HUES6 (cell line): Measurements from ENCODE around the gene DUSP2.

Experiments
- H3K27ac ChIP-seq: 2 replicates; pipeline ENCODE4 v1.7.0; 2013; ENCODE audit warnings: low read depth, mild to moderate bottlenecking, low read length, inconsistent platforms
- H3K27me3 ChIP-seq: 2 replicates; pipeline ENCODE4 v1.6.1; 2013; ENCODE audit warnings: low read length; ENCODE audit not compliant: control insufficient read depth, insufficient read depth
- H3K36me3 ChIP-seq: 2 replicates; pipeline ENCODE4 v1.6.1; 2013; ENCODE audit warnings: low read length; ENCODE audit not compliant: control insufficient read depth, insufficient read depth
- H3K4me1 ChIP-seq: 2 replicates; pipeline ENCODE4 v1.6.1; 2013; ENCODE audit warnings: low read length; ENCODE audit not compliant: control insufficient read depth, insufficient read depth
- H3K4me3 ChIP-seq: 2 replicates; pipeline ENCODE4 v1.5.1; 2013; ENCODE audit warnings: low read depth, low read length
- H3K9ac ChIP-seq: one replicate; pipeline ENCODE4 v1.6.1; 2013; ENCODE audit warnings: mild to moderate bottlenecking, low read length
- H3K9me3 ChIP-seq: 2 replicates; pipeline ENCODE4 v1.6.1; 2013; ENCODE audit warnings: low read depth, low read length; ENCODE audit not compliant: control insufficient read depth, insufficient read depth

Gene DUSP2

DNA sequence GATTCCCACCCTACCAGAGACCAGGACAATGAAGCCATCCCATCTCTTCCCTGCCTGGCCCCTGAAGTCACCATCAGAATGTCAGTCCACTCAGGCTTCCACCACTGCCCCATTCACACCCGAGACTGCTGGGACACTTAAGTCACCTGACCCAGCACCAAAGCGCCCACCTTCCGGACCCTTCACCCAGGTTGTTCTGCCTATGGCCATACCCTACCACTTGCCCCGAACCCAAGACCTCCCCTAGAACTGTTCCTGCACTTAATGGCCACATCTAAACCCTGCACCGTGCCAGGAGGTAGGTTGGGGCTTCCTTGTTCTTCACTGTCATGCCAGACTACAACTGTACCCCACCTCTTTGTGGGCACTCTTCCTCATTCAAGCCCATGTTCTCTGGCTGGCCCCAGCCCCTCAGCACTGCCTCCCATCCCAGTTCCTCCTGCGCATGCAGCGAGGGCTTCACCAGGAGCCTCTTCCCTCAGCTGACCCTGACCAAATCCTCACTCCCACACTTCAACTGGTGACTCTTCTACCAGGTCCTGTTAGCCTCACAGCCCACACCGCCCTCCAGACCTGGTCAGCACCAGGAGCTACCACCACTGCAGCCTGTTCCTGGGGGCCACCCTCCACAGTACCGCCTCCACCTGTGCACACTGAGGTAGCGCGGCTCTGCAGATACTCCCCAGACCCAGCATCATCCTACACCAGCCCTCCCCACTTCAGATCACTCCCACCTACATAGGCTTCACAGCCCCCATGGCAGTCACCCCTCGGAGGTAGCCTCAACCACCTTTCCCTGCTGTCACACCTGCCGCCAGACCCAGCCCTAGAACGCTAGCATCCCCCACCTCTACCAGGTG, 20.6 kb downstream of the DUSP2 start:
- Histone ChIP-seq H3K9me3 (no peaks in the 10 kb centered on the region), H3K4me1 (no peaks in the 10 kb centered on the region), H3K36me3 (no peaks in the 10 kb centered on the region), H3K27me3 (peaks cover 18% of the 10 kb centered on the region), H3K4me3 (no peak overlapping the region), H3K27ac (no peak overlapping the region), H3K9ac (no peak overlapping the region)

DNA sequence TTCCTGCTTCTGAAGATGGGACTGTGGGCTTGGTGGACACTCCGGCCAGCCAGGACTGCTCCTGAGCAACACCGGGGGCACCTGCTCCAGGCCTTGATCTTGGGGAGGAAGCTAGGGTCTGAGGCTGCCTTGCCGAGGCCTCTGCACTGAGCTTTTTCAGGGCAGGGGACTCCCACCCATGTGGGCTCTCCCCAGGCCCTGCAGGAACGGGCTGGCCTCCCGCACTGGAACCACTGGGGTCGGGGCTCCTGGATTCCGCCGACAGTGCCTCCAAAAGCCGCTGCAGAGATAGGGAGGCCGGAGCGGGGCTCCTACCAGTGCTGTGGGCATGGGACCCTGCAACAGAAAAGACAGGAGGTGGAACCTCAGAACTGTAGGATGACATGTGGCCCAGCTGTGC, 21.3 kb downstream of the DUSP2 start:
- peaks cover 25% of the 10 kb centered on the region for H3K27me3 ChIP-seq

DNA sequence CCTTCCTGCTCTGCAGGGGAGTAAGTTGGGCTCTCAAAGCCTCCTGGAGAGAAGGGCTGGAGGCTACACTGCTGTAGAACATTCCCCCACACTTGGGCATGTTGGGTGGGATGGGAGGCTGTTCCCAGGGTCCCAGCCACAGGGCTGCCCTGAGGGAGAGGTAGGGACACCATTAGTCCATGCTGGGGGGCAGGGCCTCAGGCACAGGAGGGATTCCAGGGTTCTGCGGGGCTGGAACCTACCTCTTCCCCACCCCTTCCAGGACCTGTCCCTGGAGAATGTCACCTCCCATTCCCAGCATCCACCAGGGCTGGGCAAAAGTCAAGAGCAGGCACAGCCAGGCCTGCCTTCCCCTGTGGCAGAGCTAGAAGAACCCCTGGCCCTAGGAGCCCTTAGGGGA, 21.9 kb downstream of the DUSP2 start:
- Histone ChIP-seq H3K27ac (no peak overlapping the region), H3K4me1 (no peaks in the 10 kb centered on the region), H3K27me3 (peaks cover 31% of the 10 kb centered on the region), H3K4me3 (no peak overlapping the region), H3K9ac (no peak overlapping the region), H3K36me3 (no peaks in the 10 kb centered on the region), H3K9me3 (no peaks in the 10 kb centered on the region)

More for the DNA sequence above, 21.3 kb downstream of the DUSP2 start:
- Histone ChIP-seq H3K36me3 (no peaks in the 10 kb centered on the region), H3K9me3 (no peaks in the 10 kb centered on the region), H3K4me3 (no peak overlapping the region), H3K4me1 (no peaks in the 10 kb centered on the region), H3K27ac (no peak overlapping the region), H3K9ac (no peak overlapping the region)

DNA sequence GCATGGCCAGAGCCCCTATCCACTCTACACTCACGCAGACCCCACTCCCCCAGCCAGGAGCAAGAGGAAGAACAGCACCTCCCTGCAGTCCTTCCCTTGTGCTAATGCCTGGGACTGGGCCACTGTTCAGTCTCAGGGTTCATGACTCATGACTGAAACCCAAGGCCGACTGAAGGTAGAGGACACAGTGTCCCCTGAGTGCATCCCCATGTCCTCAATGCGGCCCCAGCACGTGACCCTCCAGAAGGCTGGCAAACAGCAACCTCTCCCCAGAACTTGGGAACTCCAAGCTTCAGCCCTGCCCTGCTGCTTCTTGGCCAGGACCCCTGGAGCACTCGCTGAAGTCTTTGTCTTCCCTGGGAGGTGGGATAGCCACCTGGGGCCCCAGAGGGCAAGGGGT, 22.8 kb downstream of the DUSP2 start:
- Histone ChIP-seq H3K36me3 (no peaks in the 10 kb centered on the region), H3K27ac (no peak overlapping the region)

DNA sequence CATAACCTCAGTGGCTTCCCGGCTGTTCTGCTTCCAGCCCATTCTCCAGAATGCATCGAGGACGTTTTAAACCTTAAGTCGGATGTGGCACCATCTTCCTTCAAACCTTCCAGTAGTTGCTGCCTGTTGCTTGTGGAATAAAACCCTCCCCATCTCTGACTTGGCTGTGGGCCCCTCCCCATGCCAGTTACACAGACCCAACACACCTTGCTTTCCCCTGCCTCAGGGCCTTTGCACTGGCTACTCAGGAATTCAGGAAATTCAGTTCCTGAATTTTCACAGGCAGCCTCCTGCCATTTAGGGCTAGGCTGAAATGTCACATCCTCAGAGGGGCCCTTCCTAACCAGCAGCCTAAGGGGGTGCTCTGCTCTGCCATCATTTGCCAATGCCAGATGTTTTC, 23.8 kb downstream of the DUSP2 start:
- Histone ChIP-seq H3K4me1 (peaks cover 4% of the 10 kb centered on the region; the same call in 1 of the 2 replicates), H3K36me3 (no peaks in the 10 kb centered on the region), H3K27ac (no peak overlapping the region), H3K4me3 (no peak overlapping the region), H3K9me3 (no peaks in the 10 kb centered on the region), H3K9ac (no peak overlapping the region), H3K27me3 (peaks cover 44% of the 10 kb centered on the region)

More for the DNA sequence above, 22.8 kb downstream of the DUSP2 start:
- H3K4me3 ChIP-seq: no peak overlapping the region
- H3K9me3 ChIP-seq: no peaks in the 10 kb centered on the region
- H3K27me3 ChIP-seq: peaks cover 40% of the 10 kb centered on the region
- H3K9ac ChIP-seq: no peak overlapping the region
- peaks cover under 1% of the 10 kb centered on the region; the same call in 1 of the 2 replicates for H3K4me1 ChIP-seq

DNA sequence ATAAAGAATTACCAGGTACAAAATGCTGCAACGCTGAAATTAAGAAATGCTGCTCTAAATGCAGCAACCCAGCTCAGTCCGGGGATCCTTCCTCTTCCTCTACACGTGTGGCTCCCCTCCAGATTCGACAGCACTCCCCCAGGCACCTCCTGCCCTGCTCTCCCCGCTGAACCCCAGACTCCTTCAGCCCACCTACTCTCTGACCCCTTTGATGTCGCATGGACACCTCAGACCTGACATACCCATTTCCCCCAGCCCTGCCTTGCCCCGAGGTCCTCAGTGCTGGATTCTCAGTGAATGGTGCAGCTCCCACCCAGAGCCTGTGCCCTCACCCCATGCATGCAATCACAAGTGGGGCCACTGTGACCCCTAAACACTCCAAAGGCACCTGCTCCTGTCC, 24.2 kb downstream of the DUSP2 start:
- Histone ChIP-seq H3K4me3 (no peak overlapping the region), H3K36me3 (no peaks in the 10 kb centered on the region), H3K4me1 (peaks cover 4% of the 10 kb centered on the region; the same call in 1 of the 2 replicates), H3K9ac (no peak overlapping the region), H3K9me3 (no peaks in the 10 kb centered on the region), H3K27ac (no peak overlapping the region), H3K27me3 (peaks cover 48% of the 10 kb centered on the region)

DNA sequence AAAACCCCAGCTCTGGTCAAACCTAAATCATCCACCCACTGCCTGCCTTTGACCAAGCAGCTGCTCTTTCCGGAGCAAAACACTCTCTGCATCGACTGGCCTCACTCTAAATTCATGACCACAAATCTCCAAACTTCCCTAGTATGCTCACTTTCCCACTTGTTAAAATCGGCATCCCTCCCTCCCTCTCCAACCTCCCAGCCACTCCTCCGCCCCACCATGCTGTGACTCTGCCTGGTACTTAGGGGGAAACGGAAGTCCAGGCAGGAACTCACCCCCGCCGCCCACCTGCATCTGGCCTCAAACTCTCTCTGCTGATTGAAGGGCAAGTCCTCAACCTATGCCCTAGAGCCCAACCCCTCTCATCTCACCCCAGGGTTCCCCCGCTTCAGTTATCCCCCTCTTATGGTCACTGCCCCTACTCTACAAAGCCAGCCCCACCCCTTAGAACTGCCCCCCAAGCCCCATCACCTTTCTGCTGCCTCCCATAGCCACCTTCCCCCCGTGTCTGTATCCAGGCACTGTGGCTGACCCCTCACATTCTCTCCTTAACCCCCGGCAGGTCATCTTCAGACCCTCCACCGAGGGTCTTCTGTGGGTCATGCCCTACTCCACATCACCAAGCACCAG, 25.0 kb downstream of the DUSP2 start:
- H3K27ac ChIP-seq: no peak overlapping the region
- H3K9me3 ChIP-seq: no peaks in the 10 kb centered on the region
- H3K27me3 ChIP-seq: peaks cover 55% of the 10 kb centered on the region
- no peak overlapping the region for H3K4me3 ChIP-seq
- H3K9ac ChIP-seq: no peak overlapping the region
- peaks cover 4% of the 10 kb centered on the region; the same call in 1 of the 2 replicates for H3K4me1 ChIP-seq
- H3K36me3 ChIP-seq: no peaks in the 10 kb centered on the region

DNA sequence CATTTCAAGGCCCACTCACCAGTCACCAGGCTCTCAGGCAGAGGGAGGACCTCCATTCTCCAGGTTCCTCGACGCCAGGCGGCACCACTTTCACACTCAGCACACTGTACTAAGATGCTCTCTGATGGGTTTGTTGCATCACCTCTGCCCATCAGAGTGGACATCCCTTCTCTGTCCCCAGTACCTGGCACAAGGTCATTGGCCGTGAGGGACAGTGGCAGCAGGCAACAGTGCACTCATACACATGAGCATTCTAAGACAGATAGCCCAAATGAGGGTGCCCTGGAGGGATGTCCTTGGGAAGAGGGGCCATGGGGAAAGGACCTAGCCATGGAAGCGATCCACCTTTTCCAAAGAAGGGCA, 25.9 kb downstream of the DUSP2 start:
- Histone ChIP-seq H3K4me3 (no peak overlapping the region), H3K27ac (no peak overlapping the region), H3K27me3 (peaks cover 64% of the 10 kb centered on the region), H3K9me3 (no peaks in the 10 kb centered on the region), H3K9ac (no peak overlapping the region), H3K36me3 (no peaks in the 10 kb centered on the region), H3K4me1 (peaks cover 4% of the 10 kb centered on the region; the same call in 1 of the 2 replicates)

DNA sequence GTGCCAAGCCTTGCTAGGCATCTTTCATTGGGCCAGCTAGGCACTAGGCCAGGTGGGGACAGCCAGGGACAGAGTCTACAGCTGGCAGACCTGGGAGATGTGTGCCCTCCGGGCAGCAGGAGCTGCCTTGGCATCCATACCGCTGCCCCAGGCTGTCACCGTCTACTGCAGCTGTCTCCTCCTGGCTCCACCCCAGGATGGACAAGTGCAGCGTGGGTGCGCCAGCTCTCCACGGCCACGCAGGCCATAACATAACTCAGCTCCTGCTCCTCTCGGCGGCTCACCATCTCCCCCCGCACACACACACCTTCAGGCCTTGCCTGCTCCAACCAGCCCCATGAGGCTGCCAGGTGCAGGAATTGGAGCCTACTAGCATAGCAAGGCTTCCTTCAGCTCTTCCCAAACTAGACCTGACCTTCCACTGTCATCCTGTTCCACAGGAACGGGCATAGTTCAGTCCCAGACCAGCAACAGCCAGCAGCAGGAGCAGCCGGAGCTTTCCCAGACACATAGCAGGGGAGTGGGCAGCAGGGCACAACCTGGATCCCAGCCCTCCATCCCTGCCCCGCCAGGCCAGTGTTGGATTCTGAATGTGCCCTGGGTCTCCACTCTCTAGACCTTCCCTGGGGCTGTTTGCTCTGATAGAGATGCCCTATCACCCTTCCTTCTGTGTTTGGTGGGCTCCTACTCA, 26.4 kb downstream of the DUSP2 start:
- peaks cover 68% of the 10 kb centered on the region for H3K27me3 ChIP-seq
- no peak overlapping the region for H3K4me3 ChIP-seq
- H3K27ac ChIP-seq: no peak overlapping the region
- H3K9ac ChIP-seq: no peak overlapping the region
- H3K4me1 ChIP-seq: peaks cover 4% of the 10 kb centered on the region; the same call in 1 of the 2 replicates
- H3K9me3 ChIP-seq: no peaks in the 10 kb centered on the region
- H3K36me3 ChIP-seq: no peaks in the 10 kb centered on the region

DNA sequence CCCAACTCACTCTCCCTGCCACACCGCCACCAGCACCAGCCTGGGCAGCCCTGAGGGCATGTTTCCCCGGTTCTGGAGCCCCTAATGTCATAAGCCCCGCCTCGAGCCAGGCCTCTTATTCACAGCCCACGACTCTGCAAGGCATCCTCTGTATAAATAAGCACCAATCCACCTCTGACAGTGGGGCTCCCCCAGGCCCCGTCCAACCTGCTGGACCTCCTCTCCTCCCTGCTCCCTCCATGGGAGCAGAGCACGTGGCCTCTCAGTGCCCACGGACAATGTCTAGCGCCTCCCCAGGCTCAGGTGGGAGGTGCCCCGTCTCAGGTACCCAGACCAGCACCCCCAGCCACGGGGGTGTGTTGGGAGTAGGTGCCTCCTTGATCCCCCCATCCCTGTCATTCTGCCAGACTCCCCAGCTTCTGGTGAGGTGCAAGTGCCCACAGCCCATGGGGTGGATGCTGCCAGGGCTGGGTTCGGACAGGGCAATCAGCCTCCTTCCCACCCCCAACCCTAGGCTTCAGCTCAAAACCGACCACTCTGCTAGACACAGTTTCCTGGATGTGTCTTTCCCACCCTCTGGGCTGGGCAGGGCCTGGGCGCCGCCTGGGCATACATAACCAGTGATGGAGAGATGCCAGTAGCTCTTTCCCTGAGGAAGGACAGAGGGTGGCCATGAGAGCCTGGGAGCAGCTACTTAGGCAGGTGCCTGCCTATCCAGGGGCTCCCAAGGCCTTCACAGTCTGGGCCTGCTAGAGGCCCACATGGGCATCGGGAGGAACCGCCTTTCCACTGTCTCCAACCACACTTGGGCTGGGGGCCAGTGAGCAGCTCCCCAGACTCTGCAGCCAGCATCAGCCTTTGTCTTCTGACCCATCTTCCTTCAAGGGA, 27.3 kb downstream of the DUSP2 start:
- Histone ChIP-seq H3K27me3 (peaks cover 70% of the 10 kb centered on the region), H3K4me3 (peak overlapping the region; percentile 66; the same call in 1 of the 2 replicates), H3K36me3 (no peaks in the 10 kb centered on the region), H3K27ac (no peak overlapping the region), H3K9me3 (no peaks in the 10 kb centered on the region), H3K9ac (no peak overlapping the region), H3K4me1 (peaks cover 4% of the 10 kb centered on the region; the same call in 1 of the 2 replicates)
